HUES6 (cell line): ENCODE measurements around the gene MECR.
A peak's percentile ranks its signal among the peaks of the same experiment; 100 is the strongest.

ENCODE experiments used
- H3K27ac ChIP-seq: 2 replicates; pipeline ENCODE4 v1.7.0; 2013; ENCODE audit warnings: low read depth, mild to moderate bottlenecking, low read length, inconsistent platforms
- H3K27me3 ChIP-seq: 2 replicates; pipeline ENCODE4 v1.6.1; 2013; ENCODE audit warnings: low read length; ENCODE audit not compliant: control insufficient read depth, insufficient read depth
- H3K36me3 ChIP-seq: 2 replicates; pipeline ENCODE4 v1.6.1; 2013; ENCODE audit warnings: low read length; ENCODE audit not compliant: control insufficient read depth, insufficient read depth
- H3K4me1 ChIP-seq: 2 replicates; pipeline ENCODE4 v1.6.1; 2013; ENCODE audit warnings: low read length; ENCODE audit not compliant: control insufficient read depth, insufficient read depth
- H3K4me3 ChIP-seq: 2 replicates; pipeline ENCODE4 v1.5.1; 2013; ENCODE audit warnings: low read depth, low read length
- H3K9ac ChIP-seq: one replicate; pipeline ENCODE4 v1.6.1; 2013; ENCODE audit warnings: mild to moderate bottlenecking, low read length
- H3K9me3 ChIP-seq: 2 replicates; pipeline ENCODE4 v1.6.1; 2013; ENCODE audit warnings: low read depth, low read length; ENCODE audit not compliant: control insufficient read depth, insufficient read depth

The MECR gene

GRCh38 chr1:29197993-29198392, 32.7 kb downstream of the MECR start:
- Histone ChIP-seq H3K4me1 (peaks cover 10% of the 10 kb centered on the region), H3K27ac (no peak overlapping the region), H3K9ac (no peak overlapping the region), H3K4me3 (no peak overlapping the region), H3K9me3 (no peaks in the 10 kb centered on the region), H3K27me3 (no peaks in the 10 kb centered on the region), H3K36me3 (peaks cover 77% of the 10 kb centered on the region)

- no peak overlapping the region for H3K27ac ChIP-seq
Observed at GRCh38 chr1:29197590-29197924, 33.2 kb downstream of the MECR start.

GRCh38 chr1:29196863-29197589, 33.7 kb downstream of the MECR start:
- H3K4me3 ChIP-seq: no peak overlapping the region
- H3K27me3 ChIP-seq: no peaks in the 10 kb centered on the region
- peaks cover 80% of the 10 kb centered on the region for H3K36me3 ChIP-seq
- H3K9me3 ChIP-seq: no peaks in the 10 kb centered on the region
- H3K27ac ChIP-seq: no peak overlapping the region
- peaks cover 3% of the 10 kb centered on the region; the same call in 1 of the 2 replicates for H3K4me1 ChIP-seq
- no peak overlapping the region for H3K9ac ChIP-seq

More at GRCh38 chr1:29197590-29197924, 33.2 kb downstream of the MECR start:
- H3K4me3 ChIP-seq: no peak overlapping the region
- peaks cover 8% of the 10 kb centered on the region for H3K4me1 ChIP-seq
- peaks cover 81% of the 10 kb centered on the region for H3K36me3 ChIP-seq
- H3K9me3 ChIP-seq: no peaks in the 10 kb centered on the region
- no peak overlapping the region for H3K9ac ChIP-seq
- H3K27me3 ChIP-seq: no peaks in the 10 kb centered on the region

GRCh38 chr1:29195881-29196291, 34.8 kb downstream of the MECR start:
- H3K4me1 ChIP-seq: peaks cover 3% of the 10 kb centered on the region; the same call in 1 of the 2 replicates
- H3K4me3 ChIP-seq: no peak overlapping the region
- peaks cover 69% of the 10 kb centered on the region for H3K36me3 ChIP-seq
- no peak overlapping the region for H3K27ac ChIP-seq
- H3K9ac ChIP-seq: no peak overlapping the region
- no peaks in the 10 kb centered on the region for H3K27me3 ChIP-seq
- peaks cover 3% of the 10 kb centered on the region; the same call in 1 of the 2 replicates for H3K9me3 ChIP-seq

GRCh38 chr1:29193879-29194455, 36.8 kb downstream of the MECR start:
- peaks cover 3% of the 10 kb centered on the region; the same call in 1 of the 2 replicates for H3K4me1 ChIP-seq
- no peaks in the 10 kb centered on the region for H3K27me3 ChIP-seq
- peaks cover 3% of the 10 kb centered on the region; the same call in 1 of the 2 replicates for H3K9me3 ChIP-seq
- peak overlapping the region; percentile 15 for H3K9ac ChIP-seq
- no peak overlapping the region for H3K27ac ChIP-seq
- H3K4me3 ChIP-seq: no peak overlapping the region
- peaks cover 53% of the 10 kb centered on the region for H3K36me3 ChIP-seq

GRCh38 chr1:29190718-29191117, 40.0 kb downstream of the MECR start:
- Histone ChIP-seq H3K27ac (no peak overlapping the region), H3K27me3 (no peaks in the 10 kb centered on the region), H3K4me3 (no peak overlapping the region), H3K36me3 (peaks cover 35% of the 10 kb centered on the region), H3K4me1 (peaks cover 16% of the 10 kb centered on the region), H3K9ac (no peak overlapping the region), H3K9me3 (peaks cover 3% of the 10 kb centered on the region; the same call in 1 of the 2 replicates)

- Histone ChIP-seq H3K27me3 (no peaks in the 10 kb centered on the region), H3K9me3 (peaks cover 3% of the 10 kb centered on the region; the same call in 1 of the 2 replicates), H3K36me3 (no peaks in the 10 kb centered on the region), H3K27ac (peak overlapping the region; percentile 80), H3K4me3 (peak overlapping the region; percentile 10; the same call in 1 of the 2 replicates), H3K4me1 (peaks cover 20% of the 10 kb centered on the region), H3K9ac (peak overlapping the region; percentile 79)
Observed at GRCh38 chr1:29186707-29187106, 44.0 kb downstream of the MECR start.

GRCh38 chr1:29186252-29186651, 44.5 kb downstream of the MECR start:
- peak overlapping the region; percentile 10; the same call in 1 of the 2 replicates for H3K4me3 ChIP-seq
- peak overlapping the region; percentile 80; the same call in 1 of the 2 replicates for H3K27ac ChIP-seq
- peak overlapping the region; percentile 79 for H3K9ac ChIP-seq

GRCh38 chr1:29183287-29183686, 47.4 kb downstream of the MECR start:
- H3K27ac ChIP-seq: no peak overlapping the region

More at GRCh38 chr1:29186252-29186651, 44.5 kb downstream of the MECR start:
- Histone ChIP-seq H3K9me3 (peaks cover 3% of the 10 kb centered on the region; the same call in 1 of the 2 replicates), H3K36me3 (no peaks in the 10 kb centered on the region), H3K27me3 (no peaks in the 10 kb centered on the region), H3K4me1 (peaks cover 20% of the 10 kb centered on the region)

GRCh38 chr1:29181413-29182225, 49.1 kb downstream of the MECR start, which contains the start of gene SRSF4:
SRSF4 (minus strand) TSS chr1:29181900; CDS start chr1:29181752, 148 bp downstream.
- H3K9ac ChIP-seq: peak within 1 kb of the TSS; percentile 100
- H3K4me1 ChIP-seq: peaks cover 28% of the 10 kb centered on the region
- H3K27ac ChIP-seq: peak within 1 kb of the TSS; percentile 100
- peak within 1 kb of the TSS; percentile 99 for H3K4me3 ChIP-seq
- H3K27me3 ChIP-seq: no peaks in the 10 kb centered on the region
- no peaks in the 10 kb centered on the region; the same call in 1 of the 2 replicates for H3K9me3 ChIP-seq
- peaks cover 29% of the 10 kb centered on the region for H3K36me3 ChIP-seq

More at GRCh38 chr1:29183287-29183686, 47.4 kb downstream of the MECR start:
- H3K9me3 ChIP-seq: no peaks in the 10 kb centered on the region
- no peak overlapping the region for H3K9ac ChIP-seq
- peaks cover 15% of the 10 kb centered on the region for H3K36me3 ChIP-seq
- H3K4me1 ChIP-seq: peaks cover 35% of the 10 kb centered on the region
- no peaks in the 10 kb centered on the region for H3K27me3 ChIP-seq
- no peak overlapping the region for H3K4me3 ChIP-seq
